Measurements from ENCODE around the gene LIPA. TPM values are rescaled to one million over a fixed set of nuclear protein-coding genes. Genes with fewer than 3 reads are reported as not detected.
A peak's percentile ranks its signal among the peaks of the same experiment; 100 is the strongest.

LIPA gene
- total and polyA plus RNA-seq, 2 experiments from 2014 or later, result 113 to 134 TPM

DNA sequence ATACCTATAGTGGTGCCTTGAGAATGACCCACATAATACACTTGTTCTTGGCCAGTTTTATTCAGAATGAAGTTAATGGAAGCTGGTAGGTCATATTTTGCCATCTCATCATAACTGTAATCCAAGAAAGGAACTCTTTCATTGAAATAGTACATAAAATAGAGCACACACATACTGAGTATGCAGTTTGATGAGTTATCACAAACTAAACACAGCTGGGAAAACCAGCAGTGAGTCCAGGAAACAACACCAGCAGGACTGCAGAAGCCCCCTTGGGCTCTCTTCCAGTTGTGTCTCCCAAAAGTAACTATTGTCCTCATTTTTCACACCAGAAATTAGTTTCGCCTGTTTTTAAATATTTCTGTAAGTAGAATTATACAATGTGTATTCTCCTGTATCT, 24.7 kb downstream of the LIPA start:
- H3F3A ChIP-seq (ENCODE audit: insufficient read depth), result no peaks in the 10 kb centered on the region
- no peaks in the 10 kb centered on the region for H3K79me2 ChIP-seq (ENCODE audit: insufficient read depth)
- peaks cover 27% of the 10 kb centered on the region for H3K36me3 ChIP-seq (ENCODE audit: low read depth)
- H2AFZ ChIP-seq, result no peak overlapping the region
- no peaks in the 10 kb centered on the region for H3K9me2 ChIP-seq (ENCODE audit: insufficient read depth)
- H3K27ac ChIP-seq, result no peak overlapping the region
- 96 to 100% methylated on average over 1 of the region's 1 CpG for WGBS, 2 experiments (ENCODE audit: low coverage in 1 of 2, low lambda C conversion rate in 2 of 2, missing lambda C conversion rate in 2 of 2)
- no peak for DNase-seq
- no peaks in the 10 kb centered on the region for H3K4me1 ChIP-seq (ENCODE audit: insufficient read depth)
- no peak overlapping the region for H3K4me2 ChIP-seq (ENCODE audit: unreplicated experiment)
- no peaks in the 10 kb centered on the region for H3K27me3 ChIP-seq (replicated peaks; ENCODE audit: insufficient read depth)
- no peaks in the 10 kb centered on the region for H3K9me3 ChIP-seq (ENCODE audit: low read depth)
- H4K20me1 ChIP-seq (ENCODE audit: insufficient read depth), result no peaks in the 10 kb centered on the region
- no peak overlapping the region for H3K9ac ChIP-seq
- in situ Hi-C loops (cut with MboI), result no loop called here
- TF ChIP-seq EZH2phosphoT487 (IDR thresholded peaks at IDR 0.05; ENCODE audit: insufficient read depth, low read depth), result no peak
- TF ChIP-seq EZH2 (IDR thresholded peaks at IDR 0.05; ENCODE audit: insufficient read depth, poor library complexity, severe bottlenecking), result no peak
- H3K4me3 ChIP-seq, result no peak overlapping the region

DNA sequence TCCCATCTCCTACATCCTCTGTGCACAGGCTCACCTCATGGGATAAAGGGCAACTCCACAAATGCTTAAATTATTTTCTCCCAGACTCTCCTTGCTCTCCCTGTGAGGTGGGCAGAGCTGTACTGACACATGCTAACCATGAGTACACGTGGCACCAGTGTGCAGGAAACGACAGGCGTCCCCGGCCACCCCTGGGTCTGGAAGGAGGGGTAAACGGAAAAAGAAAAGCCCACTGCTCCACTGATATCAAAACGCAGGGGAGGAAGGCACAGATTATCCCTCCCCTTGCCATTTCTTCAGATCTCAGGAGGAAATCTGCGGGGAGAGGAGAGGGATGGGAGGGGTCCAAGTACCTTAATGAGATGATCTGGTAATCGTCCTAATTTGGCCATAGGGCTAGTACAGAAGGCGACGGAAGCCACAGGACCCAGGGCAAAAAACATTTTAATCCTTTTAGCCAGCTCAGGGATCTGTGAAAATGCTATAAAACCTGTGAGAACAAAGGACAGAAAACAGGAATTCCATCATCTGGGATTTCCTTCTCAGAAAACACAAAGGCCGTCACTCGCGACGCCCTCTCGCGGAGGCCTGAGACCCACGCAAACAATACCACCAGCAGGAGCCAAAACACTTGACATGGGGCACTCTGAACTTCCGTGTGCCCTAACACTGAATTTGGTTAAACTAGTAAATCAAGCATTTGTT, 26.7 kb downstream of the LIPA start:
- Histone ChIP-seq H3K4me2 (ENCODE audit: unreplicated experiment) (no peak overlapping the region), H3K9me2 (ENCODE audit: insufficient read depth) (no peaks in the 10 kb centered on the region), H3K27ac (no peak overlapping the region), H3K79me2 (ENCODE audit: insufficient read depth) (no peaks in the 10 kb centered on the region), H4K20me1 (ENCODE audit: insufficient read depth) (no peaks in the 10 kb centered on the region), H2AFZ (peak overlapping the region; percentile 64; the same call in 1 of the 2 replicates), H3F3A (ENCODE audit: insufficient read depth) (no peaks in the 10 kb centered on the region), H3K27me3 (replicated peaks; ENCODE audit: insufficient read depth) (no peaks in the 10 kb centered on the region), H3K9ac (no peak overlapping the region), H3K36me3 (ENCODE audit: low read depth) (peaks cover 22% of the 10 kb centered on the region), H3K9me3 (ENCODE audit: low read depth) (no peaks in the 10 kb centered on the region), H3K4me1 (ENCODE audit: insufficient read depth) (no peaks in the 10 kb centered on the region), H3K4me3 (no peak overlapping the region)
- no peak for TF ChIP-seq EZH2 (IDR thresholded peaks at IDR 0.05; ENCODE audit: insufficient read depth, poor library complexity, severe bottlenecking)
- TF ChIP-seq EZH2phosphoT487 (IDR thresholded peaks at IDR 0.05; ENCODE audit: insufficient read depth, low read depth), result no peak
- in situ Hi-C loops (cut with MboI), result no loop called here
- peak; percentile 36 for DNase-seq
- WGBS, 2 experiments (ENCODE audit: low coverage in 1 of 2, low lambda C conversion rate in 2 of 2, missing lambda C conversion rate in 2 of 2), result 52 to 60% methylated on average over 18 of the region's 18 CpGs

DNA sequence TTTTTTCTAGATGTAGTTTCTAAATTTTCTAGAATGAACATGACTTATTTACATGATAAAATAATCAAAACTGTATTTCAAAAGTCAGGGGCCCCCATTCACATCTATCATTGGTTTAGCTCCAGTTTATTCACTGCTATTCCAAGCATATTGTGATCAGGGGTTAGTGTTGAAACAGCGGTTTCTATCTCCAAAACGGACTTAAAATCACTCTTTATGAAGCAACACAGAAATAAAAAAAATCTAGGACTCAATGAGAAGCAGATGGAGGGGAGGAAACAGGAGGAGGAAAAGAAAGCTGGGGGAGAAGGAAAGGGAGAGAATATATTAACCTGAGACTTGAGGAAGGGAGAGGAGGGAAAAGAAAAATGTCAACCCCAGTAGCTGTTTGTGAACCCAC, 29.7 kb downstream of the LIPA start:
- peaks cover 9% of the 10 kb centered on the region for H3K4me1 ChIP-seq (ENCODE audit: insufficient read depth)
- H3K27ac ChIP-seq, result no peak overlapping the region
- no peaks in the 10 kb centered on the region for H3K9me2 ChIP-seq (ENCODE audit: insufficient read depth)
- no peak overlapping the region for H3K4me3 ChIP-seq
- WGBS, 2 experiments (ENCODE audit: low coverage in 1 of 2, low lambda C conversion rate in 2 of 2, missing lambda C conversion rate in 2 of 2), result 8 to 10% methylated on average over 2 of the region's 2 CpGs
- no peaks in the 10 kb centered on the region for H3K27me3 ChIP-seq (replicated peaks; ENCODE audit: insufficient read depth)
- H3F3A ChIP-seq (ENCODE audit: insufficient read depth), result peaks cover 13% of the 10 kb centered on the region
- H3K9me3 ChIP-seq (ENCODE audit: low read depth), result no peaks in the 10 kb centered on the region
- no peak overlapping the region for H3K9ac ChIP-seq
- H3K4me2 ChIP-seq (ENCODE audit: unreplicated experiment), result no peak overlapping the region
- H3K36me3 ChIP-seq (ENCODE audit: low read depth), result peaks cover 20% of the 10 kb centered on the region
- no peaks in the 10 kb centered on the region for H3K79me2 ChIP-seq (ENCODE audit: insufficient read depth)
- TF ChIP-seq EZH2phosphoT487 (IDR thresholded peaks at IDR 0.05; ENCODE audit: insufficient read depth, low read depth), result no peak
- no peak for TF ChIP-seq EZH2 (IDR thresholded peaks at IDR 0.05; ENCODE audit: insufficient read depth, poor library complexity, severe bottlenecking)
- no peak overlapping the region for H2AFZ ChIP-seq
- in situ Hi-C loops (cut with MboI), result no loop called here
- H4K20me1 ChIP-seq (ENCODE audit: insufficient read depth), result no peaks in the 10 kb centered on the region
- no peak for DNase-seq

DNA sequence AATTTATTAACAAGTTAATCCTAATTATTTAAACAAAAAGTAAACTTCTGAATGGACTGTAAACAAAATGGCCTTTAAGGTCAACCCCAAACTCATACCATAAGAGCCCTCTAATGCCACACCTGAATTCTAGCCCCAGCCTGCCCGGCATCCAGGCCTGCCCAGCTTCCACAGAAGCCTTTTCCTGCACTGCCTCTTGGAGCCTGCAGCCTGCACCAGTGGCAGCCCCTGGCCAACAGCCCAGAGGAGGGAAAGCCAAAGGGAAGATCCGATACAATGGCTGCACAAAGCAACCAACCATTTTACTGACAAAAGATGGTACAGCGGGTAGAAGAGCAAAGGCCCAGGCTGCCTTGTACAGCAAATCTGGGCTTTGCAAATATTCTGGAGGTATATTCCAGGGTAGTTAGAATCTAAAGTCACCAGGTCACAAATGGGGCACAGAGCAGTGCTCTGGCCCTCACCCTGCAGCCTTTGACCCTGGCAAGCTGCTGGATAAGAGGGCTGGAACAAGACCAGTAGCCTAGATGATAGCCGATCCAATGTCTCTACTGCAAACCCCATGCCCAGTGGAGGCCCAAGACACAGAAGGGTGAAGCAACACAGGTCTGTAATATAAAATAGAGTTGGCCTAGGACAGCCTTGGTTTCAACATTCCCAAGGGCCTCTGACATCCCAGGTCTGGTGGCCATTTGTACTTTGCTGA, 31.9 kb downstream of the LIPA start:
- H3K79me2 ChIP-seq (ENCODE audit: insufficient read depth), result no peaks in the 10 kb centered on the region
- TF ChIP-seq EZH2phosphoT487 (IDR thresholded peaks at IDR 0.05; ENCODE audit: insufficient read depth, low read depth) (no peak), EZH2 (IDR thresholded peaks at IDR 0.05; ENCODE audit: insufficient read depth, poor library complexity, severe bottlenecking) (no peak)
- H3K36me3 ChIP-seq (ENCODE audit: low read depth), result peaks cover 11% of the 10 kb centered on the region
- H3K9me2 ChIP-seq (ENCODE audit: insufficient read depth), result no peaks in the 10 kb centered on the region
- no peak overlapping the region for H3K27ac ChIP-seq
- in situ Hi-C loops (cut with MboI), result loop anchor here (10.0 kb wide), 2 partner anchors 285 to 385 kb away; no protein-coding TSS in a partner anchor
- H3K9ac ChIP-seq, result no peak overlapping the region
- H2AFZ ChIP-seq, result no peak overlapping the region
- H3K4me3 ChIP-seq, result no peak overlapping the region
- WGBS, 2 experiments (ENCODE audit: low coverage in 1 of 2, low lambda C conversion rate in 2 of 2, missing lambda C conversion rate in 2 of 2), result 75 to 83% methylated on average over 4 of the region's 4 CpGs
- H3K4me1 ChIP-seq (ENCODE audit: insufficient read depth), result peaks cover 24% of the 10 kb centered on the region
- H3K27me3 ChIP-seq (replicated peaks; ENCODE audit: insufficient read depth), result no peaks in the 10 kb centered on the region
- no peaks in the 10 kb centered on the region for H3K9me3 ChIP-seq (ENCODE audit: low read depth)
- no peak for DNase-seq
- H3F3A ChIP-seq (ENCODE audit: insufficient read depth), result peaks cover 26% of the 10 kb centered on the region
- no peak overlapping the region for H3K4me2 ChIP-seq (ENCODE audit: unreplicated experiment)
- no peaks in the 10 kb centered on the region for H4K20me1 ChIP-seq (ENCODE audit: insufficient read depth)

All from GM23248 (cell line).